CD4-positive, alpha-beta T cell treated with Interleukin-15 for 1 hour (primary cell): ENCODE measurements around the gene GATA3.

Experiments
- DNase-seq: peaks from one replicate; pipeline ENCODE4 v3.0.0-alpha.2; 2020

The GATA3 gene

DNA sequence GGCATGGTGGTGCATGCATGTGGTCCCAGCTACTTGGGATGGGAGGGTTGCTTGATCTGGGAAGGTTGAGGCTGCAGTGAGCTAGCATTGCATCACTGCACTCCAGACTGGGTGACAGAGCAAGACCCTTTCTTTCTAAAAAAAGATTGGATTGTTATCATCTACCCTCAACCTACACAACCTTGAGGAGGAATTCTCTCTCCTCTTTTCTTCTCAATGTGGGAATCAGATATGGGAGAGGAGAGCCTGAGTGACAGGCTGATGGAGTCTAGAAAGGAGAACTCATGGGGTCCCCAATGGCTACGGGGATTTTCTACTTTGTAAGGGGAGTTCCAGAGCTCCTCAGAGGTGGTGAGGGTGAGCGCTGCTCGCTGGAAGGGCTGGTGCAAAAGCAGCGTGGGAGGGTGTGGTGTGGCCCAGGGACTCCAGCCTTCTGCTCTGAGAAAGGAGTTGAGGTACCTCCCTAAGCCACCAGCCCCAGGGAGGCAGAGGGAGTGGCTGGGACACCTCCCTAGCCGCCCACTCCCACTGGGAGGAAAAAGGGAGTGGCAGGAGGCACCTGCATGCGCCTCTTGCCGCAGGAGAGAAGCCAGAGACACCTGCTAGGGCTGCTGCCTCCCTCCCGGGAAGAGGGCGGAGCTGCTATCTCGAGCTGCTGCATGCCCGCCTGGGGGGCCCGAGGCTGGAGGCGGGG lies 48.4 kb downstream of the GATA3 start:
- DNase-seq, result no peak

DNA sequence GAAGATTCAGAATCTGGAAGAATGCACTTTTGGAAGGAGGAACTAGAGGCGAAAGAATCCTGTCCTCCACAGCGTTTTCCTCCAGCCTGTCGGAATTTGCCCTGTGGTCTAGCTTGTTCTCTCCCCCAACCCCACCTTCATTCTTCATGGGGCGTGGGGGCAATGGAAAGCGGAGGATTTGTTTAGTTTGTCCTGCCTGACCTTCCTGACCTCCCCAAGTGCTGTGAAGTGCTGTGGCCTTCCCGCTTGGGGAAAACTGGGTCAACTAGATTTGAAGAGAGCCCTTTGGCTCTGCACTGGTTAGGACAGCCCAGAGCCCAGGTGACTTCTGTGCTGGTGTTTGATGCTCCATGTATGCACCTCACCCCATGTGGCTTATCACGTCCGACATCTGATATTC lies 49.1 kb downstream of the GATA3 start:
- DNase-seq, result no peak

DNA sequence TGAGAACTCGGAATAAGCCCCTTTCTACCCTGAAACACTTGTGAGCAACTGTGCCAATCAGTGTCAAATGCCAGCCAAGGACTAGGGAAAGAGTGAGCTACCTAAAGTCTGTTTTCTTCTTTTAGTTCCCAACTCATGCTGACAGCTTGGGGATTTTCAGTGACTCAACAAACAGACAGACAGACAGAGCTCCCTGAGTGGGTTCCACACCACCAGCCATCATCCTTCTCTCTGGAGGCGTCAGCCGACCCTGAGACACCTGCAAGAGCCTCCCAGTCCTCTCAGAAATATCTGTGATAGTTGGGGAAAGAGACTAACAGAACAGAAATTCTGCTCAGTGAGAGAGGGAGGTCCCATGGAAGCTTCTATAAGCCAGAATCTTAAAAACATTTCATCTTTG lies 49.5 kb downstream of the GATA3 start:
- DNase-seq, result no peak

DNA sequence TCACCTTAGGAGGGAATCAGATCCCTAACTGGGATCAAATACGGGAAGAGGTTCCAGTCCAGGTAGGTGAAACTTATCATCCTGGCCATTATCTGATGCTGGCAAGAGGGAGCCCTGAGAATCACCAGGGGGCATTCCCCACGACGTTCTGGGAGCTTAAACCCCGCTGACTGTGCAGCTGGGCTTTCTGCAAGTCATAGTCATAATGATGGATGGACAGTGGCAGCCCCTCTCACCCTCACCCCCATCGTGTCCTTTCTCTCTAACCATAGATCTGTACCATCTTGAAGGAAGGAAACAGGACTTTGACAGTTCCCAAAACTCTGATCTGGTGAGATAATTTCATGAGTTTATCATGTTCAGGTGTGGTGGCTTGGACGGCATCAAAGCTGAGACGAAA lies 50.2 kb downstream of the GATA3 start:
- no peak for DNase-seq

DNA sequence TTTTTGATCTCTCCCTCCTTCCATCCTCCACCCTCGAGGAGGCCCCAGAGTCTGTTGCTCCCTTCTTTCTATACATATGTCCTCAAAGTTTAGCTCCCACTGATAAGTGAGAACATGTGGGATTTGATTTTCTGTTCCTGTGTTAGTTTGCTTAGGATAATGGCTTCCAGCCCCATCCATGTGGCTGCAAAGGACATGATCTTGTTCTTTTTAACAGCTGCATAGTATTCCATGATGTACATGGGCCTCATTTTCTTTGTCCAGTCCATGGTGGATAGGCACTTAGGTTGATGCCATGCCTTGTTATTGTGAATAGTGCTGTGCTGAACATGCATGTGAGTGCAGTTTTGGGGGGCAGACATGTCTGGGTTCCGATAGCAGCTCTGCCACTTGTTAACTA lies 51.4 kb downstream of the GATA3 start:
- DNase-seq, result no peak

DNA sequence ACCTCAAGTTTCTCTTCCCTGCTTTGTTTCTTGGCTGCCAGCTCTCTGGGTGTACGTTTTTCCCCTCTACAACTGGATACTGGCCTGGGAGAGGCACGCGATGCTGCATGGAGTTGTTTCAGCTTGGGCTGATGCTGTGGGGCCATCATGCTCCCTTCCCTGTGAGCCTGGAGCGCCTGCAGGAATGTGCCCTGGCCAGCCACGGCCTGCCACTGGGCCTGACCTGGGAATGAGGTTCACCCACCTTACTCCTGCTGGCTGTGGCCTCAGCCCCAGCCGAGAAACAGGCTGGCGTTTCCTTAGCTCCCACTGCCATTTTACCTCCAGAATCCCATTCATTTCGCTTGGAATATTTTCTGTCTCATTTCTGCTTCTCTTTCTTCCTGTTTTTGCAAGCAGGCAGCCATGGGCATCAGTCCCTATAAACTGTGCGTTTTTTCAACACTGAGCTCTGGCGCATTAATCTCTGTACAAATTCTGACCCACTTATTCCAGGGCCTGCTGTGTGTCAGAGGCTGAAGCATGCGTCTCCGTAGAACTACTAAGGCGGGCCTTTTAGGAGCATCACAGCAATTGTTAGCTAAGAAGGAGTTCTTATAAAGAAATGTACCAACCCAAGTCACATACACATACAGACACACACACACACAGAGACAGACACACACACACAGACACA lies 57.9 kb downstream of the GATA3 start:
- DNase-seq, result no peak

DNA sequence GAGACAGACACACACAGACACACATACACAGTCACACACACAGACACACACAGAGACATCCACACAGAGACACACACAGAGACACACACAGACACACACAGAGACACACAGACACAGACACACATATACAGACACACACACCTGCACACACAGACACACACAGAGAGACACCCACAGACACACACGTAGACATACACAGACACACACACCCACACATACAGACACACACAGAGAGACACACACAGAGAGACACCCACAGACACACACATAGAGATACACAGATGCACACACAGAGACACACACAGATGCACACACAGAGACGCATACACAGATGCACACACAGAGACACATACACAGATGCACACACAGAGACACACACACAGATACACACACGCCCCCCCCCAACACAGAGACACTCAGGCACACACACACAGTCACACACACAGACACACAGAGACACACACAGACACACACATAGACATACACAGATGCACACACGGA lies 58.5 kb downstream of the GATA3 start:
- DNase-seq, result no peak

DNA sequence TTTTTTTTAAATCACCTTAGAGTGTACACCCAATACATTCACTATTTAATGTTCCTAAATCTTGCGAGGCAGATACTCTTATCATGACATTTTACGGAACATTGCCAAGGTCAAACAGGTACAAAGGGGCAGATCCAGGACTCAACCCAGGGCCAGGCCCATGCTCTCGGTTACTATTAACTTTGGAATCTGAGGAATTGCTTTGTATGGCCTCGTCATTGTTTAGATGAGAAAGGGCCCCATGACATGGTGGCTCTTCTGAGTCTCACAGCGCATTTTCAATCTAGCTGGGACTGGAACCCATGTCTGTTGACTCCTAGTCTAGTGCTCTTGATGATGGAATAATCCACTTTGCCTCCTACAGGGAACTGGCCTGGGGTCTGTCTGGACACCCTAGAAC lies 59.1 kb downstream of the GATA3 start:
- DNase-seq, result no peak

DNA sequence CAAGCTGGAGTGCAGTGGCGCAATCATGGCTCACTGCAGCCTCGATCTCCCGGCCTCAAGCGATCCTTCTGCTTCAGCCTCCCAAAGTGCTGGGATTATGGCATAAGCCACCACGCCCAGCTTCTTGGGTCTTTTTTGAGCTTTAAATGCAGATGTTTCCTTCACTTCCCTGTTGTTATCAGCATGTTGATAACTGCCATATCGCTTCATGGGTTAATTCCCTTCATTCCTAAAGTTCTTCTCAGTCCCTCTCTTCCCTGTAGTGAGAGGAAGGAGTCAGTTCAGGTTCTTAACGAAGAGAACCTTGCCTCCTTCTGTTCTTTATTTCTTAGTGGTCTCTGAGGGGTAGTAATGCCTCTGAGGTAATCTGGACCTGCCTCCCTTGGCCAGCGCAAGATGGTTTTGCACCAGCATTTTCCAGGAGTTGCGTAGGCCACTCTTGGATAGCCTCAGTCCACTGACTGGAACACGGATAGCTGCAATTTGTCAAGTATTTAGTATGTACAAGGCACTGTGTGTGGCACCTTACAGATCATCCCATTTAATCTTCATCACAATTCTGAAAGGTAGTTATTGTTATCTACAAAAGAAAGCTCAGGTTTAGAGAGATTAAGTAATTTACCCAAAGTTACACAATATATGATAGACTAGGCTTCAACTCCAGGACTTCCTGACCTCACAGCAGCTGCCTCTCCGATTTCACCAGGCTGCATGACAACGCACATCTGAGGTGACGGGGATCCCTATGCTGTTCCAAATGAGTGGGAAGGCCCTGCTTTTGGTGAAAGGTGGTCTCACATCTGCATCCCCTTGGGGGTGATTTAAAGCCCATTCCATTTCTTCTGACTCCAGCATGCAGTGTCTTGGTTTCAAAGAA lies 60.5 kb downstream of the GATA3 start:
- DNase-seq, result no peak

DNA sequence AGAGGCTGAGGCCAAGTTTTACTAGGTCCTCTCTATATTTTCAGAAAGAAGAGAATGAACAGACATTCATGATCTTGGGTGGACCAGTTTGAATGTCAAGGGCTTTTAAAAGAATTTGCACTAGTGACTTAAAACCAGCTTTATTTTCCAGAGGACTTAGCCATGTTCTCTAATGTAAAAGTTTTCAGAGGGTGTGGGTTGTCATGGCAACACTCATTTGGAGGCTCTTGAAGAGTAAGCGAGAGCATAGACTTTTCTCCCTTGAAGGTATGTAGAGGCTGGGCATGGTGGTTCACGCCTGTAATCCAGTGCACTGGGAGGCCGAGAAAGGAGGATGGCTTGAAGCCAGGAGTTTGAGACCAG lies 61.1 kb downstream of the GATA3 start:
- DNase-seq, result no peak

DNA sequence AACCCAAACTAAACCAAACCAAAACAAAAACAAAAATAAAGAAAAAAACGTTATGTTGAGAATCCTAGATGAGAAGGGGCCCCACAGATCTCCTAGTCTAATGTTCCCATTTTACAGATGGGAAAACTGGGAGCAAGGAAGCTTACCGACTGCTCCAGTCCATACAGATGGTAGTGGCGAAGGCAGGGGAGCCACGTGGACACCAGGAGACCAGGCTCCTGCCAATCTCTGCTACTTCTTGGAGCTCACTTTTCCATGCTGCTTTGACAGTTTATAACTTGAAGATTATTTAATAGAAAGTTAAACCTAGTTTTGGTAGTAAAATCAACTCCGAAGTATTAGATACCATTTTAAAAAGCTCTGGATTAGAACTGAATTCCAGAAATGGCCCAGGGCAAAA lies 62.0 kb downstream of the GATA3 start:
- no peak for DNase-seq

DNA sequence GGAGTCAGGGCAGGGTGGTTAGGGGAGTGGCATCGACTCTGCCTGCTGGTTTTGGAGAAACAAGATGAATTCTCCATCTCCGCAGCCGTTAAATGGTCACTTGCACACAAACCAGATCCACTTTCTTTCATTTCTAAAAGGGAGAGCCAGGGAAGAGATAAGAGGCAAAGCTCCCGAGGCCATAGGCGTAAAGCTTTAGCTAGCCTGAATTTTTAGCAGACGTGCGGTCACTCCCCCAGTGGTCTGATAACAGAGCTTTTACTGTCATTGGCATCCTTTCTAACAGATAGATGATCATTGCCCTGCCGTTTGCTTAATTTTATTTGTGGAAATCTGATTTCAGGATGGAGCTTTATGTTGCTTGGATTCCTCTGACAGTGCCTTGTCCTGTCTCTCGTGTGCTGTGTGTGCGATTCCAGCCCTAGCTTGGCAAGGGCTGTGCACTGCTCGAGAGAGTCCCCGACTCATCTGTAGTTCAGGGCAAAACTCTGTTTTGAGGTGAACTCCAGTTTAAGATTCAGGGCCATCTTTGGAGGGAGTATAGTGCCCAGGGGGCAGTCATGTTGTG lies 62.5 kb downstream of the GATA3 start:
- no peak for DNase-seq

DNA sequence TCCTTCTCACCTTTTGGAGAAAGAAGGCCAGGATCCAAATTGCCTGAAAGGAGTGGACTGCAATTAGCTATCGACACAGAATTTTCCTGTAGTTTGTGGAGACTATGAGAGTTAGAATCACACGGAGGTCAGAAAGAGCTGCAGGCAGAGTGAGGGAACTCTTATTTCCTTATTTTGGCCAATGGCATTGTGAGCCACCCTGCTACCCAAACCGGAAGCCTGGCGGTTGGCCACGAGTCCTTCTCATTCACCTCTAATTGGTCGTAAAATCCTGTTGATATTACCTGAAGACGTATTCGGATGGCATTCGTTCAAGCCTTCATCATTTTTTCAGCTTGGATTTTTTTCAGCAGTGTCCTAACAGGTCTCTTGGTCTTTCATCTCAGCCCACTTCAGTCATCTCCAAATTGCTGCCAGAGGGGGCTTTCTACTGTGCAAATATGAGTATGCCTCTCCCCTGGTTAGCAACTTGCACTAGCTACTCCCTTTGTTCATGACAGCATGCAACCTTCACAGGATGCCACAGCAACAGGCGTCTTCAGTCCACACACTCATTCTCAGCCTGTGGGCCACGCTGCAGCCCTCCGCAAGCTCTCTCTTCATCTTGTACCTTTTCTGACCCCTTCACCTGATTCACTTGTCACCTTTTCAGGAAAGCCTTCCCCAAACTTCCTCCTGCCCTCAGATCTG lies 66.9 kb downstream of the GATA3 start:
- DNase-seq, result no peak

DNA sequence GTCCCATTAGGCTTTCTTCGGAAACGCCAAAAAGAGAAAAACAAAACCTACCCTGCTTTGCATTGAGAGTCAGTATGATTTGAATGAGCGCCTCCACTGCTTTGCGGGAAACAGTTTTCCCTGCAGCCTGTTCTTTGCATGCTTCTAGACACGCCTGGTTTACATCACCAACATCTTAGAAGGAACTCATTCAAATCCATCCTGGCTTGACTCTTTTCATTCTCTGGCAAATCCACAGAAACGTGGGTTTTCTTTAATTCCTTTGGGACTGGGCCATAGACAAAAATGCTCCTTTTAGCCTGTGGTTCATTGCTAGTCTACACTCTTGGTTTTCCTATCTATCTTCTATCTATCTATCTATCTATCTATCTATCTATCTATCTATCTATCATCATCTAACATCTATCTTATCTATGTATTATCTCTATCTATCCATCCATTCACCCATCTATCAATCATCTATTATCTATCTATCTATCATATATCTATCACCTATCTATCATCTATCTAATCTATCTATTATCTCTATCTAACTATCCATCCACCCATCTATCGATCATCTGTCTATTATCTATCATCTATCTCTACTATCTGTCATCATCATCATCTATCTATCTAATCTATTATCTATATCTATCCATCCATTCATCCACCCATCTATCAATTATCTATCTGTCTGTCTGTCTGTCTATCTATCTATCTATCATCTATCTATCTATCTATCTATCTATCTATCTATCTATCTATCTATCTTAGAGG lies 68.3 kb downstream of the GATA3 start:
- no peak for DNase-seq

DNA sequence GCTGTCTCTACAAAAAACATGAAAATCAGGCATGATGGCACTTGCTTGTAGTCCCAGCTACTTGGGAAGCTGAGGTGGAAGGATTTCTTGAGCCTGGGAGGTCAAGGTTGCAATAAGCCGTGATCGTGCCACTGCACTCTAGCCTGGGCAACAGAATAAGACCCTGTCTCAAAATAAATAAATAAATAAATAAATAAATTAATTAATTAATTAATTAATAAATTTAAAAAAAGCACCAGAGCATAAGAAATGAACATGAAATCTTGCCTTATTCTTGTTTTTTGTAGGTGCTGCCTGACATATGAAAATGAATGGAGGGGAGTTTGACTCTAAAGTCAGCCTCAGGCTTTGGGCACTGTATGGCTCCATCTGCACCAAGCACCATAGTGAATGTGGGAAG lies 69.9 kb downstream of the GATA3 start:
- no peak for DNase-seq
